GM12892 (cell line): ENCODE data around the gene MUC5AC.
"Not testable (repeated sequence)": the region's sequence is repeated elsewhere in the genome, so short reads cannot be mapped to it uniquely, and the experiment has no call there.

ENCODE experiments used
- POLR2A ChIP-seq: IDR thresholded peaks from 2 replicates; pipeline ENCODE4 v1.6.1; 2011; ENCODE audit warnings: low read depth, low read length, control low read depth
- TAF1 ChIP-seq: IDR thresholded peaks from 2 replicates; pipeline ENCODE4 v1.6.1; 2011; ENCODE audit warnings: low read depth, mild to moderate bottlenecking, control low read depth, low read length, borderline replicate concordance

DNA sequence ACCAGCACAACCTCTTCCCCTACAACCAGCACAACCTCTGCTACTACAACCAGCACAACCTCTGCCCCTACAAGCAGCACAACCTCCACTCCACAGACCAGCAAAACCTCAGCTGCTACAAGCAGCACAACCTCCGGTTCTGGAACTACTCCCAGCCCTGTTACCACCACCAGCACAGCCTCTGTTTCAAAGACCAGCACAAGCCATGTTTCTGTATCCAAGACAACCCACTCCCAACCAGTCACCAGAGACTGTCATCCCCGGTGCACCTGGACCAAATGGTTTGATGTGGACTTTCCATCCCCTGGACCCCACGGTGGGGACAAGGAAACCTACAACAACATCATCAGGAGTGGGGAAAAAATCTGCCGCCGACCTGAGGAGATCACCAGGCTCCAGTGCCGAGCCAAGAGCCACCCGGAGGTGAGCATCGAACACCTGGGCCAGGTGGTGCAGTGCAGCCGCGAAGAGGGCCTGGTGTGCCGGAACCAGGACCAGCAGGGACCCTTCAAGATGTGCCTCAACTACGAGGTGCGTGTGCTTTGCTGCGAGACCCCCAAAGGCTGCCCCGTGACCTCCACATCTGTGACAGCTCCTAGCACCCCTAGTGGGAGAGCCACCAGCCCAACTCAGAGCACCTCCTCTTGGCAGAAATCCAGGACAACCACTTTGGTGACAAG is 30.8 kb downstream of the MUC5AC start:
- not testable (repeated sequence) for TF ChIP-seq TAF1, POLR2A
